ENCODE results near the gene ARL17A.
"Not testable (repeated sequence)": the region's sequence is repeated elsewhere in the genome, so short reads cannot be mapped to it uniquely, and the experiment has no call there.

ARL17A gene

GRCh38 chr17:46534716-46535115 is 44.8 kb downstream of the ARL17A start:
- H3K27me3 ChIP-seq (replicated peaks; ENCODE audit: control insufficient read depth, insufficient read depth, low read length); H3K36me3 ChIP-seq (ENCODE audit: control insufficient read depth, insufficient read depth, low read length, severe bottlenecking); DNase-seq (ENCODE audit: low read depth); H3K4me1 ChIP-seq (ENCODE audit: control insufficient read depth, insufficient read depth, low read length); H3K4me3 ChIP-seq (ENCODE audit: low read length); H3K9ac ChIP-seq (ENCODE audit: low read length); H3K9me3 ChIP-seq (ENCODE audit: control insufficient read depth, low read length): not testable (repeated sequence)

GRCh38 chr17:46512168-46512567 is 67.3 kb downstream of the ARL17A start, which contains the start of gene LRRC37A2:
TSS of gene LRRC37A2 (plus strand) at chr17:46512468. CDS start at chr17:46512713, 245 bp downstream.
- H3K4me3 ChIP-seq (ENCODE audit: low read length); H3K9me3 ChIP-seq (ENCODE audit: control insufficient read depth, low read length); H3K4me1 ChIP-seq (ENCODE audit: control insufficient read depth, insufficient read depth, low read length); H3K9ac ChIP-seq (ENCODE audit: low read length); DNase-seq (ENCODE audit: low read depth); H3K27me3 ChIP-seq (replicated peaks; ENCODE audit: control insufficient read depth, insufficient read depth, low read length); H3K36me3 ChIP-seq (ENCODE audit: control insufficient read depth, insufficient read depth, low read length, severe bottlenecking): not testable (repeated sequence)

GRCh38 chr17:46505896-46506295 is 73.6 kb downstream of the ARL17A start:
- not testable (repeated sequence) for H3K4me3 ChIP-seq (ENCODE audit: low read length); H3K4me1 ChIP-seq (ENCODE audit: control insufficient read depth, insufficient read depth, low read length); H3K9ac ChIP-seq (ENCODE audit: low read length); H3K9me3 ChIP-seq (ENCODE audit: control insufficient read depth, low read length); DNase-seq (ENCODE audit: low read depth); H3K27me3 ChIP-seq (replicated peaks; ENCODE audit: control insufficient read depth, insufficient read depth, low read length); H3K36me3 ChIP-seq (ENCODE audit: control insufficient read depth, insufficient read depth, low read length, severe bottlenecking)

- not testable (repeated sequence) for H3K9me3 ChIP-seq (ENCODE audit: control insufficient read depth, low read length); DNase-seq (ENCODE audit: low read depth); H3K36me3 ChIP-seq (ENCODE audit: control insufficient read depth, insufficient read depth, low read length, severe bottlenecking); H3K4me3 ChIP-seq (ENCODE audit: low read length); H3K27me3 ChIP-seq (replicated peaks; ENCODE audit: control insufficient read depth, insufficient read depth, low read length); H3K9ac ChIP-seq (ENCODE audit: low read length); H3K4me1 ChIP-seq (ENCODE audit: control insufficient read depth, insufficient read depth, low read length)
These were observed 79.9 kb downstream of the ARL17A start for GRCh38 chr17:46499437-46500139.

GRCh38 chr17:46492021-46492420 is 87.5 kb downstream of the ARL17A start:
- H3K4me1 ChIP-seq (ENCODE audit: control insufficient read depth, insufficient read depth, low read length); H3K27me3 ChIP-seq (replicated peaks; ENCODE audit: control insufficient read depth, insufficient read depth, low read length); H3K9me3 ChIP-seq (ENCODE audit: control insufficient read depth, low read length); H3K4me3 ChIP-seq (ENCODE audit: low read length); H3K9ac ChIP-seq (ENCODE audit: low read length); DNase-seq (ENCODE audit: low read depth); H3K36me3 ChIP-seq (ENCODE audit: control insufficient read depth, insufficient read depth, low read length, severe bottlenecking): not testable (repeated sequence)

GRCh38 chr17:46481310-46481709 is 98.2 kb downstream of the ARL17A start:
- H3K36me3 ChIP-seq (ENCODE audit: control insufficient read depth, insufficient read depth, low read length, severe bottlenecking); H3K9ac ChIP-seq (ENCODE audit: low read length); DNase-seq (ENCODE audit: low read depth); H3K9me3 ChIP-seq (ENCODE audit: control insufficient read depth, low read length); H3K27me3 ChIP-seq (replicated peaks; ENCODE audit: control insufficient read depth, insufficient read depth, low read length); H3K4me1 ChIP-seq (ENCODE audit: control insufficient read depth, insufficient read depth, low read length); H3K4me3 ChIP-seq (ENCODE audit: low read length): not testable (repeated sequence)

- not testable (repeated sequence) for H3K27me3 ChIP-seq (replicated peaks; ENCODE audit: control insufficient read depth, insufficient read depth, low read length); H3K9ac ChIP-seq (ENCODE audit: low read length); H3K4me1 ChIP-seq (ENCODE audit: control insufficient read depth, insufficient read depth, low read length); H3K36me3 ChIP-seq (ENCODE audit: control insufficient read depth, insufficient read depth, low read length, severe bottlenecking); H3K9me3 ChIP-seq (ENCODE audit: control insufficient read depth, low read length); H3K4me3 ChIP-seq (ENCODE audit: low read length); DNase-seq (ENCODE audit: low read depth)
These were observed 100.7 kb downstream of the ARL17A start for GRCh38 chr17:46478823-46479222.

GRCh38 chr17:46475583-46475982 is 103.9 kb downstream of the ARL17A start:
- H3K9me3 ChIP-seq (ENCODE audit: control insufficient read depth, low read length), result not testable (repeated sequence)

GRCh38 chr17:46474489-46474888 is 105.0 kb downstream of the ARL17A start:
- not testable (repeated sequence) for H3K9ac ChIP-seq (ENCODE audit: low read length); H3K27me3 ChIP-seq (replicated peaks; ENCODE audit: control insufficient read depth, insufficient read depth, low read length); H3K4me1 ChIP-seq (ENCODE audit: control insufficient read depth, insufficient read depth, low read length); H3K4me3 ChIP-seq (ENCODE audit: low read length); H3K36me3 ChIP-seq (ENCODE audit: control insufficient read depth, insufficient read depth, low read length, severe bottlenecking); DNase-seq (ENCODE audit: low read depth); H3K9me3 ChIP-seq (ENCODE audit: control insufficient read depth, low read length)

More at GRCh38 chr17:46475583-46475982, 103.9 kb downstream of the ARL17A start:
- not testable (repeated sequence) for H3K4me1 ChIP-seq (ENCODE audit: control insufficient read depth, insufficient read depth, low read length); H3K36me3 ChIP-seq (ENCODE audit: control insufficient read depth, insufficient read depth, low read length, severe bottlenecking); H3K9ac ChIP-seq (ENCODE audit: low read length); H3K27me3 ChIP-seq (replicated peaks; ENCODE audit: control insufficient read depth, insufficient read depth, low read length); H3K4me3 ChIP-seq (ENCODE audit: low read length); DNase-seq (ENCODE audit: low read depth)

- DNase-seq (ENCODE audit: low read depth); H3K9me3 ChIP-seq (ENCODE audit: control insufficient read depth, low read length); H3K27me3 ChIP-seq (replicated peaks; ENCODE audit: control insufficient read depth, insufficient read depth, low read length); H3K4me1 ChIP-seq (ENCODE audit: control insufficient read depth, insufficient read depth, low read length); H3K9ac ChIP-seq (ENCODE audit: low read length); H3K4me3 ChIP-seq (ENCODE audit: low read length); H3K36me3 ChIP-seq (ENCODE audit: control insufficient read depth, insufficient read depth, low read length, severe bottlenecking): not testable (repeated sequence)
These were observed 111.9 kb downstream of the ARL17A start for GRCh38 chr17:46467618-46468017.
